ENCODE results near the gene COX4I1. TPM values are rescaled to one million over a fixed set of nuclear protein-coding genes. Genes with fewer than 3 reads are reported as not detected.
"Not testable (repeated sequence)": the region's sequence is repeated elsewhere in the genome, so short reads cannot be mapped to it uniquely, and the experiment has no call there.

The COX4I1 gene
- total RNA-seq, 1 donor from 2014 or later, result 548 TPM

DNA sequence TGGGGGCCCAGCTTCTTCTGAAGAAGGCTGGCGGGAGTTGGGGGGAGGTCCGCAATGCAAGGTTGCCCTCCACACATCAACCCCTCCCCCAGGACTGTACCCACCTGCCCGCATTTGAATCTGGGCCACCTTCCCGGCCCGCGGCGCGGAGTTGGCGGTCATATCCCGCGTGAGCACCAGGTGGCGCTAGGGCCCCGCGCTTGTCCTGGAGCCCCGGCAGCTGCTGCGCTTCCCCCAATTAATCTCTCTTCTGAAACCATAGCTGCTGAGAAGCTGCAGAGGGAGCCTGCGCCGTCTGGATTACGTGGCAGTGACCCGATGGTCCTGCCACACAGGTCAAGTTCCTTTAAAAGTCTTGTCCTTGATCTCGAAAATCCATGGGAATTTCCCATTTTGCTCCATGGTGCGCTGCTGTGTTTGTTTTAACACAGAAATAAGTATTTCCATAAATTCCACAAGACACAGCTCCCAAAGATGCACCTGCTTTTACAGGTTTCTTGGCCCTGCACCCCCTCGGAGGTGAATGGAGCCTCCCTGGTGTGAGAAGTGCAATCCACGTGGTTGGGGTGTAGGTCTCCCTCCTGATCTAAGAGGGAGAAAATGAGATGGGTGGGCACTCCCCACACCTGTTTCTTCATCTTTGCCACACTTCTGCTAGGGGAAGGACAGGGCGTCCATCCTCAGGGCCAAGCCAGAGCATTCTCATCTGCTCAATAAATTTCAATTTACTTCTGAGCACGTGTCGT lies 22.1 kb downstream of the COX4I1 start:
- no peak for DNase-seq (ENCODE audit: extremely low read depth, low read depth, low spot score)

DNA sequence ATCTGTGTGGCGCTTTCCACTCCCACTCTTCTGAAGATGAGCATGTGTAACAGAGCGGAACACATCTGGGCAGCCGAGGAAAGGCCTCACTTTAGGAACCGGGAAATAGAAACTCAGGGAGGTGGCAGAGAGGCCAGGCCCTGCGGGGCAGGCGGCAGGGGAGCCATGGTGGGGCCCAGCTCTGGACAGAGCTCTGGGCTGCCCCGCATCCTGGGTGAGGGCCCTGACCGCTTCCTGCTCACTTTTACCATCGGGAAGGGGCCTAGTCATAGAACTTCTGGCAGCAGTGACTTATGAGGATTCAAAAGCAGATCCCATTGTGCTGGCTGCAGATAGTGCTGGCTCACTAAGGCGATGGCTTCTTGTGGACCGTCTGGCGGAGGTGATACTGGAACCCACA lies 22.6 kb downstream of the COX4I1 start:
- DNase-seq (ENCODE audit: extremely low read depth, low read depth, low spot score), result no peak

DNA sequence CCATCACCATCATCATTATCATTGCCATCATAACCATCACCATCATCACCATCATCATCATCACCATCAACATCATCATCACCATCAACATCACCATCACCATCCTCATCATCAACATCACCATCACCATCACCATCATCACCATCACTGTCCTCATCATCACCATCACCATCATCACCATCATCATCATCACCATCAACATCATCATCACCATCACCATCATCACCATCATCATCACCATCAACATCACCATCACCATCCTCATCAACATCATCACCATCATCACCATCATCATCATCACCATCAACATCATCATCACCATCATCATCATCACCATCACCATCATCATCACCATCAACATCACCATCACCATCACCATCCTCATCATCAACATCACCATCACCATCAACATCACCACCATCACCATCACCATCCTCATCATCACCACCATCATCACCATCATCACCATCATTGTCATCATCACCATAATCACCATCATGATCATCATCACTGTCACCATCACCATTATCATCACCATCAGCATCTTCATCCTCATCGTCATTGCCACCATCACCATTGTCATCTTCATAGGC lies 23.9 kb downstream of the COX4I1 start:
- DNase-seq (ENCODE audit: extremely low read depth, low read depth, low spot score), result no peak

DNA sequence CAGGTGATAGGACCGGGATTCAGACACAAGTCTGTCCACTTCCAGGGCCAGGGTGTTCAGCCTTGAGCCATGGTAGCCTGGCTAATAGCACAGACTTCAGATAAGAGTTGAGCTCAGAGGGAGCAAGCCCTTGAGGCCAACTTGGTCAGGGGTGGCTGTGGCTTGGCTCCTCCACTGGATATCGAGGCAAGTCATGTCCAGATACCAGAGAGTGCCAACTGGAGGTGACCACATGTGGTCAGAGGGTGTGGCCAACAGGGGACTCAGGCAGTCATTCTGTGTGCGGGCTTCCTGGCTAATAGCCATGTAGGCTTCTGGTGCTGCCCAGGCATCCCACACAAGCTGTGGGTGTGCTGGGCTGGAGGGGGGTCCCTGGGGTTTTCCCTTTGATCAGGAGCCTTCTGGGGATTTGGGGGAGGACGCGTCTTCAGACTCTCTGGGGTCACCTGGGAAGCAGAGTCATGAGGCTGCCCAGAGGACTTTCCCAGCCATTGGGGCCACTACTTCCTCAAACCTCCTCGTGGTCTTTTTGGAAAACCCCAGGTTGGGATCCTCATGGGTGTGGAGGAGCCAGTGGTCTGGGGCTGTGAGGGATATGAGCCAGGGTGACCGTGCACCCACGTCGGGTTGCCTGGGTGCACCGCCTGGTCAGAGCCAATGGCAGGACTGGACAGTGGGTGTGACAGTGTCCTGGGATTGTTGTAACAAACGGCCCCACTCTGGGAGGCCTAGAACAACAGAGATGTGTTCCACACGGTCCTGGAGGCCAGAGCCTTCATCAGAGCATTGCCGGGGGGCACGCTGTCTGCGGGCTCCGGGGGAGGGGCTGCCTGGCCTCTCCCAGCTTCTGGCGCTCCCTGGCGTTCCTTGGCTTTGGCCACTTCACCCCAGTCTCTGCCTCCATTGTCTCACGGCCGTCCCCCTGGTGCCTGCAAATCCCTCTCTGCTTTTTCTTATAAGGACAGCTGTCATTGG lies 25.0 kb downstream of the COX4I1 start:
- DNase-seq (ENCODE audit: extremely low read depth, low read depth, low spot score), result no peak

DNA sequence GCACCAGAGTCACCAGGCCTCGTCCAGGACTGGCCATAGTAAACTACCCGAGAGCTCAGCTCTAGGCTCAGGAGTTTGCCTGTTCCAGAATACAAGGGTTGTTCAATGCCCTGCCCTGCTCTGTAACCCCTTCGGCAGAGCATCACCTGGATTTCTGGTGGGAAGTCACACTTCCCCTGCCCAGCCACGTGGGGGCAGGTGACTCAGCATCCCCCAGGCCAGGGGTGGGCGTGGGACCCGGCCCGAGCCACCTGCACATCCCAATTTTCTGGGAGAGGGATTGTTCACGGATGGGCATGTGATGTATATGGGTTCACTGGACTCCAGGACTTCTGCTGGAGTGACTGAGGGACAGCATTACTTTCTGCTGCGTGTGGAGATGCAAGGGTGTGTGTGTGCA lies 25.8 kb downstream of the COX4I1 start:
- no peak for DNase-seq (ENCODE audit: extremely low read depth, low read depth, low spot score)

DNA sequence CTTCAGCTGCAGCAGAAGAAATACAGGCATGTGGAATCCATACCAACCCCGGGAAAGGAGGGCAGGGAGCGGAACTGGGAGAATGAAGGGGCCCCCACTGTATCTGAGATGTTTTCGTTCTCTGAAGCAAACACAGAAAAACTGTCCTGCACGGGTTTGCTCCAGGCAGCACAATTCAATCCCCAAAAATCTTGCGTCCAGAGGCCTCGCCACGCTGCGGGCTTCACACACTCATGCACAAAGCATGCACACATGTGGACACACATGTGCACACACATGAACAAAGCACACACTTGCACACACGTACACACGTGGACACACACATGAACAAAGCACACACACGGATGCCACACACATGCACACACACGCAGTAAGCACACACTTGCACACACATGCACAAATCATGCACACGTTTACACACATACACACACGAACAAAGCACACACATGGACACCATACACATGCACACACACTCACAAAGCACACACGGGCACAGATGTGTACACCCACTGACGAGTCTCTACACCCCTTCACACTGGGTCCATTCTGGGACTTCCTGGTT lies 27.3 kb downstream of the COX4I1 start:
- DNase-seq (ENCODE audit: extremely low read depth, low read depth, low spot score), result no peak

DNA sequence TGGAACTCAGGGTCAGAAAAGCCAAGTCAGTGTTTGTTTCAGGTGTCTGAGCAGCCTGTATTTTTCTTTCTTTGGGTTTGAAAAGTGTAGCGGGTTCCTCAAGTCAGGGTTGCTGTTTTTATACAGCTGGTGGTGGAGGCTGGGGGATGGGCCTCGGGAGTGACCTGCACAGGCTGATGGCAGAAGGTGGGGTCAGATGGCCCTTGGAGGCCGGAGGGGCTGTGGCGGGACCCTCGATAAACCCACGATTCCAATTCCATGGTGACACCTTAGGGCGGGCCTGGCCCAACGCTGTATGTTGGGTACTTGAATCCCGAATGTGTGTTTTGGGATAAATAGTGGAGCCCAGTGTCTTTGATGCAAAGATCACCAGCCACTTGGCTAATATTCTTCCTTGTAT lies 28.7 kb downstream of the COX4I1 start:
- no peak for DNase-seq (ENCODE audit: extremely low read depth, low read depth, low spot score)

DNA sequence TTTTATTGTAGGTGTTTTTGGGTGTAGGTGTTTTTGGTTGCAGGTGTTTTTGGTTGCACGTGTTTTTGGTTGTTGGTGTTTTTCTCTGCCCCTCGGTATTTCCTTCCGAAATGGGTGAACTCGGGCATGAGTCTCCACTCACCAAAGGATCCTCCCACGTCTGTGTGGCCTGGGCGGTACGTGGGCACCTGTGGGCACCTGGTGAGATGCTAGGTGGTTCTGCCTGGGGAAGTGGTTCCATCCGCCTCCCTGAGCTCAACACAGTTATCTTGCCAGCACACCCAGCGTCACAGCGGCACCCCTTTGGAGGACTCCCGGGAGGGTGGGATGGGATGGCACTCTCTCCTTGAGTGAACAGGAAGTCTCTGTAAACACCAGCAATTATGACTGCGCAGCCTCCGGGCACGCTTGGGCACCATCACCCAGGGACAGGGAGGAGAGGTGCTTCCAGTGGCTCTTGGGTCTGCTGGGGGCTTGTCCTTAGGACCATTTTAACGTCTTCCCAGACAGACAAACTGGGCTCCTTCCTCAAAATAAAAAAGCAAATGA lies 29.8 kb downstream of the COX4I1 start:
- no peak for DNase-seq (ENCODE audit: extremely low read depth, low read depth, low spot score)

DNA sequence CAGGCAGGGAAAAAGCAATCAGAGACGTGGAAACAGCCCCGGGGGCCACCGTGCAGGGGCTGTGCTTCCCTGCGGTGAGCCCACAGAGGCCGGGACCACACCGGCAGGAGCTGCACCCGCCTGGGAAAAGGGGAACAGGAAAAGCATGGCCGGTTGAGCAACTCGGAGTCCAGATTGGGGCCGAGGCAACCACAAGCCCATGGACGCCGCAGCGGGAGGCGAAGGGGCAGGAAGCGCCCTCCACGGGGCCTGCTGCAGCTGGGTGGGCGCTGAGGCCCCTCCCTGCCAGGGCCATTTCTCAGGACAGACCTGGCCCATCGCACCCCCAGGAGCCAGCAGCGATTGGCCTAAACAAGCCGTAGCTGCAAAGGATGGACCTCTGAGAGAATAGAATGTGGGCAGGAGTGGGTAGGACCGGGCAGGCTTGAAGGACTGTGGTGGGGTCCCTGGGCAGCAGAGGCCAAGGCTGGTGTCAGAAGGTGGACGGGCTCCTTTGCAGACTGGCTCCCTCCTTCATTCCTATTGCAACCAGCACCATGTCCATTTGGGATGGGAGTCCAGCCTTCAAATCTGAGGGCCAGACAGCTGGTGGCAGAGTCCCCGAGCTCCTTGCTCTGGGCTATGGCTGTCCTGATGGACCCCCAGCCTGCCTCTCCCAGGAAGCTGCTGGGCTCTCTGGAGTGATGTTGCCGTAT lies 30.4 kb downstream of the COX4I1 start:
- DNase-seq (ENCODE audit: extremely low read depth, low read depth, low spot score), result no peak

DNA sequence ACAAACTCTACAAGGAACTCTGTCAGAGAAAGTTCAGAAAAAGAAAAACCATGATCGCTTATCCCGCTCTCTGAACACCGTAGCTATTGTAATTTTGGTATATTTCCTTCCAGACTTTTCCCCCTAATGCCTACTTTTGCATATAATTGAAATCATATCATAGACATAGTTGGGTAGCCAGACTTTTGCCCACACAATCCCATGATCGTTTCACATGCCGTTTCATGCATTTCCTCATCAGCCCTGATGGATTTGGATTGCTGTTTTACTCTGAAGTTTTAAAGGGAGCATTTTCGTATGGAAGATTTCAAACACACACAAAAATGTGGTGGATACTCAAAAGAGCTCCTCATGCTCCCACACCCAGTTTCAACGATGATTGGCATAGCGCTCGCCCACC lies 31.3 kb downstream of the COX4I1 start:
- DNase-seq (ENCODE audit: extremely low read depth, low read depth, low spot score), result no peak

DNA sequence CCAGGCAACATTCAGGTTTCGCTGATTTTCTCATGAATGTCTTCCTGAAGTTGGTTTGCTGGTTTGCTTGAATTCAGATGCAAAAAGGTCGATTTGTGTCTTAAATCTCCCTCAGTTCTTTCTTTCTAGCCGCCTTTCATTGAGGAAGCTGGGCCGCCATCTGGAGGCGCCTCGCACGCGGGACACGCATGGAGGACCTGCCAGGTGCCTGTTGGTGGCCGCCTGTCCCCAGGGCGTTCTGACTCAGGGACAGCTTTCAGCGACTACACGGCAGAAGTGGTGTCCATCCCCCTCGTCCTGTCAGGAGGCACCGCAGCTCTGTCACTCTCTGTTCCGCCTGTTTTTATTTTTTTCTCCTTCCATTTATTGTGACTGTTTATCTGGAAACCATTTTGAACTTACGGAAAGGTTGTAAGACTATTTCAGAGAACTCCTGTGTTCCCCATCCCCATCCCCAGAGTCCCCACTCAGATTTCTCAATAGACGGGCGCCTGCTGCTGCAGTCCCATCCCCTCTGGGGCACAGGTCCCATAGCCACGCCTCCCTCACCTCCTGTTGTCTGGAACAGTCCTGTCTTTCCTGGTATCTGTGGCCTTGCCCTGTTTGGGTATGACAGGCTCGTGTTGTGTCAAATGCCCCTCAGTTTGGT lies 33.2 kb downstream of the COX4I1 start:
- no peak for DNase-seq (ENCODE audit: extremely low read depth, low read depth, low spot score)

DNA sequence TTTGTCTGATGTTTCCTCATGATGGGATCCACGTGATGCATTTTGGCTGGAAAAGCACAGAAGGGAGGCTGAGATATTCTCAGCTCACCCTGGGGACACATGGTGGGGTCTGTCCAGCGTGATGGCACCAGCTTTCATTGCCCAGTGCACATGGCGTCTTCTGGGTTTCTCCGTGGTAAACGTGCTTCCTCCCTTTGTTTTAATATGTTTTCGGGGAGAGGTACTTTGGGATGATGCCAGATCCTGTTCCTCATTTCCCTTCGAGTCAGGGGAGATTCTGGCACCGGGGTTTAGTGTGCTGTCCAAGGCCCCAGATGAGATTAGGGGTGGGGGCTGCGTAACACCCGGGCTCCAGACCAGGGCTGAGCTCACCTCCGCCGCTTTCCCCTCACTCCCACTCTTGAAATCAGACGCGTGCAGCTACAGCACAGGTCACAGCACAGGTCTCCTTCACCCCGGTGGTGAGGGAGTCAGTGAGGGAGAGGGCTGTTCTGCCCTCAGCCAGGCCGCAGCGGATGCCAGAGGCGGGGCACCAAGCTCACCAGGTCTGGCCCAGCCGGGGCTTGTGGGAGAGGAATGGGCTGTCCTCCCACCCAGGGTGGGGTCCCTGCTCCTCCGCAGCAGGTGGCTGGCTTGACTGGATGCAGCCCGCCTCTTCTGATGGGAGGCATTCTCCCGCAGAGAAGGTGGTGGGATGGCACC lies 33.9 kb downstream of the COX4I1 start:
- DNase-seq (ENCODE audit: extremely low read depth, low read depth, low spot score), result no peak

DNA sequence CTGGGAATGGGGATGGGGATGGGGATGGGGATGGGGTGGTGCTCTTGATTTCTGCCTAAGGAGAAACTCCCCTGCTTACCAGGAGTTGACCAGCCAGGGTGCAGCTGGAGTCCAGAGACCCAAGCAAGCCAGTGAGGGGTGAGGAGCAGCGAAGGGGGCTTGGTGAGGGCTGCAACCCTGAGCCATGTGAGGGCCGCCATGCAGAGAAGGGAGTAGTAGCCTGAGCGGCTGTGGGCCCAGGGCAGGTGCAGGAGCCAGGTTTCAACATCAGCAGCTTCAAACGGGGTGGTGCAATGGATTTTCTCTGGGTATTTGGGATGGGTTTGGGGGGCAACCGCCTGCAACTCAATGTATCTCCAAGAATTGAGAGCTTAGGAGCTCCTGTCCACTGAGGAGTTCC lies 35.2 kb downstream of the COX4I1 start:
- no peak for DNase-seq (ENCODE audit: extremely low read depth, low read depth, low spot score)

DNA sequence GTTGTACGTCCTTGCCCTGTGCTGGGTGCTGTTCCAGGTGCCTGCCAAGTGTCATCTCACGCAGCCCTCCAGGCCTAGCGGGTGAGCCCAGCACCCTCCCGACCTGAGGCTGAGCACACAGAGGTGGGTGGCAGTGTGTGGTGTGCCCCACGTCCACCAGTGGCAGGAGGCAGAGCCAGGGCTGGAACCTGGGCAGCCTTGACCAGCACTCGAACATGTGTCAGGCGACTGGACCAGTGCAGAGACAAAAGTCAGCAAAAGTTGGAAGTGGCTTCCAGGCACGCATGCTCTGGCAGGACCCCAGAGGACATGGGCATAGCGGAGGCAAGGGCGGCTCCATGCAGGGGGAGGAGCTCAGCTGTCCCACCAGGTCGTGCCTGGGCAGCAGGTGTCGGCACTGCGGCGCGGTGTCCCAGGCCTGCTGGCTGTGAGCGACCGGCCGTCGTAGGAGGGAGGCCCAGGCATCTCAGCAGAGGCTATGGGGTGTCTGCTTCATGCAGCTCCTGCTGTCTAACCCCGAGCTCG lies 35.8 kb downstream of the COX4I1 start:
- DNase-seq (ENCODE audit: extremely low read depth, low read depth, low spot score), result no peak

DNA sequence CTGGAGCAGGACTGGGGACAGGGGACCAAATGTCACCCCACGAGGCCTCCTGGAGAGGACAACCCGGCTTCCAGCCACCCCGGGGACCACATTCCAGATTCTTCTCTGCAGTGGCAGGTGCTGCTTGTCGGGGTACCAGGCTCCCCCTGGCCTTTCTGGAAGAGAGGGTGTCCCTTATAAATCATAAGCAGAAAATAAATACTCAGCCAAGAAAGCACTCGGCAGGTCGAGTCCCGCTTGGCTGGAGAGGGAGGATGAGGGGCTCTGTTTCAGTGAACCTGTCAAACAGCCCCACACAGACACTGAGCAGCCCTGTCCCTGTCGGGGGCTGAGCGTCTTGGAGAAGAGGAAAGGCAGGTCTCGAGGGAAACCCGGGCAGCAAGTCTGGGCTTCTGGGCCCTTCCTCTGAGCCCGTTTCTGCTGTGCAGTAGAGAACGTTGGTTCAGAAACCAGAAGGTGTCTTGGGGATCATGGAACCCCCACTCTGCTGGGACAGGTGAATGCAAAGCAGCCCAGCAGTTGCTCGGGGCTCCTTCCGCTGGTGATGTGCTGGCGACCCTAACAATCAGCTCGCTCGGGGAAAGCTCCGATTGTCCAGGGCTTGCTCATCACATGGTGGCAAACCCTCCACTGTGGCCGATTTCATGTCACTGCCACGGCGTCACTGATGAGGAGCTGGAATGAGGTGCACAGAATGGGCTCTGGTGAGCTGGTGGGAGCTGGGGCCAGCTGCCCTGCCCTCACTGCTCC lies 36.6 kb downstream of the COX4I1 start:
- no peak for DNase-seq (ENCODE audit: extremely low read depth, low read depth, low spot score)

DNA sequence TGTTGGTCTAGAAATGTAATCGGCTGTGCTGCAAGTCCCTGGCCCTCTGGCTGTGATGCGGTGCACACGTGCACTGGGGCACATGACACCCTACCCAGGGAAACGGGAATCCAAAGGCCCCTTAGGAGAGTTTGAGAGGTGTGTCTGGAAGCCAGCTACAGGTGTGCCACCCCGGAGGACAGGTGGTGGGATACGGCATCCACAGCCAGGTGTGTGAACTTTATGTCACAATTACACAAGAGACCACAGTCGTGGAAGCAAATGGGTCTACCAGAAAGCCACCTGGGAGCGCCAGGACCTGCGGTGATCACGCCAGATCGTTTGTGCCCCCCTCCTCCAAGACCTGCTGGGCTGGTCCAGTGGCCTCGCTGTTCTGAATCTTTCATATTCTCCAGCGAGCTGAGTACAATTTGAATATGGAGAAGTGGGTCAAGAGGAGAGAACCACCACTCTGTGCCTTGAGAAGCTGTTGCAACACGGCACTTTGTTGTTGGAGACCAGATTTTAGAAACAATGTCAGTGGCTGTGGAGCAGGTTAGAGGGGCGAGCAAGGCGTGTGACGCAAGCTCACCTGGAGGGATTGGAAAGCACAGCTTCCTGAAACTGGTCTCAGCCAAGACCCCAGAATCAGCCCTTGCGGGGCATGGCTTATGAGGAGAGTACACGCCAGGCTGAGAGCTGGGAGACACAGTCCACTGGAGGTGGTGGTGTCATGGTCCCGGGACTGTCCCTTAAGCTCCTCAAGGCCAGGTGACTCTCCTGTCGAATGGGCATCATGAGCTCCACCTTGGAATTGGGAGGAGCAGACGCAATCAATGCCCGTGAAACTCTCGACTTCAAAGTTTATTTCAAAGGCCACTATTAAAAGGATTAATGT lies 37.4 kb downstream of the COX4I1 start:
- no peak for DNase-seq (ENCODE audit: extremely low read depth, low read depth, low spot score)

DNA sequence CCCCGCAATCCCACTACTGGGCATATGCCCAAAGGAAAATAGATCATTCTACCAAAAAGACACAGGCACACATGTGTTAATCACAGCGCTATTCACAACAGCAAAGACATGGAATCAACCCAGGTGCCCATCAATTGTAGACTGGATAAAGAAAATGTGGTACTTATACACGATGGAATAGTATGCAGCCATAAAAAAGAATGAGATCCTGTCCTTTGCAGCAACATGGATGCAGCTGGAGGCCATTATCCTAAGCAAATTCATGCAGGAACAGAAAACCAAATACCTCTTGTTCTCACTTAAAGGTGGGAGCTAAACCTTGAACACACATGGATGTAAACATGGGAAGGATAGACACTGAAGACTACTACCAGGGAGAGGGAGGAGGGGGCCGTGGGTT lies 38.2 kb downstream of the COX4I1 start:
- DNase-seq (ENCODE audit: extremely low read depth, low read depth, low spot score), result not testable (repeated sequence)

Measured in glomerular endothelial cell (primary cell).